H1 (cell line): ENCODE data around the gene TIAL1. TPM values are rescaled to one million over a fixed set of nuclear protein-coding genes. Genes with fewer than 3 reads are reported as not detected.
A peak's percentile ranks its signal among the peaks of the same experiment; 100 is the strongest.

Experiments
- CTCF ChIA-PET: fragments of 300-600 bp; sonication (Branson Sonifier 250); formaldehyde crosslinking; loops from one replicate; lab custom pipeline; 2021; ENCODE audit not compliant: partially characterized antibody; lab: Charles Lee
- POLR2A ChIA-PET: fragments of 300-600 bp; sonication (Branson Sonifier 250); formaldehyde crosslinking; loops from one replicate; lab custom pipeline; 2021; ENCODE audit warnings: inconsistent platforms; ENCODE audit not compliant: partially characterized antibody; lab: Charles Lee
- DNase-seq, 2 experiments: peaks; one replicate each; pipeline versions ENCODE4 v3.0.0 to v3.0.0-alpha.2; 2010 to 2022; ENCODE audit warnings: low spot score in 2 of 2, low read depth in 1 of 2, mixed read lengths in 1 of 2
- FAIRE-seq: peaks from 2 replicates; lab custom pipeline; 2011; peaks lifted over from hg19 to GRCh38; lab: Jason Lieb, UNC
- H2AFZ ChIP-seq: 2 replicates; pipeline ENCODE4 v1.8.1; 2012; ENCODE audit warnings: low read length, inconsistent platforms
- H2AK5ac ChIP-seq: 2 replicates; pipeline ENCODE4 v1.6.1; 2013; ENCODE audit warnings: low read depth, low read length
- H2BK120ac ChIP-seq: replicated peaks from 2 replicates; pipeline ENCODE3; 2013; ENCODE audit warnings: low read depth, low read length, inconsistent platforms
- H2BK12ac ChIP-seq: 2 replicates; pipeline ENCODE4 v1.6.1; 2013; ENCODE audit warnings: low read depth, low read length
- H2BK15ac ChIP-seq: 2 replicates; pipeline ENCODE4 v1.6.1; 2013; ENCODE audit warnings: low read length
- H2BK20ac ChIP-seq: 2 replicates; pipeline ENCODE4 v1.6.1; 2013; ENCODE audit warnings: low read length
- H2BK5ac ChIP-seq: 2 replicates; pipeline ENCODE4 v1.6.1; 2013; ENCODE audit warnings: low read depth, low read length
- H3K14ac ChIP-seq: 2 replicates; pipeline ENCODE4 v1.6.1; 2013; ENCODE audit warnings: inconsistent platforms; ENCODE audit not compliant: insufficient read length
- H3K18ac ChIP-seq: 2 replicates; pipeline ENCODE4 v1.6.1; 2013; ENCODE audit warnings: low read length; ENCODE audit errors: extremely low read depth
- H3K23ac ChIP-seq: 2 replicates; pipeline ENCODE4 v1.6.1; 2013; ENCODE audit warnings: inconsistent platforms; ENCODE audit not compliant: insufficient read length
- H3K23me2 ChIP-seq: 2 replicates; pipeline ENCODE4 v1.6.1; 2013; ENCODE audit warnings: low read depth, low read length
- H3K27ac ChIP-seq: 2 replicates; pipeline ENCODE4 v1.6.1; 2011; ENCODE audit warnings: low read depth, low read length, inconsistent platforms
- H3K27me3 ChIP-seq, 4 experiments: replicated peaks in 1 of 4; 1 replicate in 1 of 4; 2 replicates in 3 of 4; pipeline versions ENCODE4 v1.6.1 to v1.8.1; 2011 to 2013; ENCODE audit warnings: low read length in 3 of 4, mild to moderate bottlenecking in 3 of 4, inconsistent platforms in 2 of 4, mixed read lengths in 2 of 4, moderate library complexity in 1 of 4; ENCODE audit not compliant: control insufficient read depth in 3 of 4, insufficient read depth in 3 of 4; ENCODE audit errors: extremely low read depth in 1 of 4
- H3K36me3 ChIP-seq, 4 experiments: 2 replicates each; pipeline versions ENCODE4 v1.6.1 to v1.8.1; 2011 to 2013; ENCODE audit warnings: mild to moderate bottlenecking in 4 of 4, low read length in 3 of 4, moderate library complexity in 2 of 4, control low read depth in 1 of 4, inconsistent platforms in 1 of 4; ENCODE audit not compliant: insufficient read depth in 4 of 4, control insufficient read depth in 2 of 4
- H3K4ac ChIP-seq: replicated peaks from 2 replicates; pipeline ENCODE3; 2013; ENCODE audit warnings: low read length, low read depth, mixed read lengths, inconsistent platforms; ENCODE audit not compliant: insufficient read length
- H3K4me1 ChIP-seq, 4 experiments: replicated peaks in 1 of 4; 1 replicate in 1 of 4; 2 replicates in 3 of 4; pipeline versions ENCODE4 v1.6.1 to v1.8.1; 2011 to 2013; ENCODE audit warnings: low read length in 3 of 4, inconsistent platforms in 2 of 4, mixed read lengths in 1 of 4; ENCODE audit not compliant: insufficient read depth in 4 of 4, control insufficient read depth in 3 of 4
- H3K4me2 ChIP-seq, 2 experiments: 2 replicates each; pipeline versions ENCODE4 v1.6.1 to v1.8.1; 2011 to 2013; ENCODE audit warnings: low read depth in 2 of 2, low read length in 2 of 2, control low read depth in 1 of 2, inconsistent platforms in 1 of 2, mild to moderate bottlenecking in 1 of 2; ENCODE audit not compliant: insufficient read depth in 1 of 2
- H3K4me3 ChIP-seq, 4 experiments: fragments of 200-600, 300-600 bp in 1 of 4; sonication (generic), shearing (Covaris generic), sonication (Bioruptor Twin) in 1 of 4; 2 replicates each; pipeline versions ENCODE4 v1.5.1 to v1.8.1; 2011 to 2016; ENCODE audit warnings: low read length in 4 of 4, low read depth in 3 of 4, control low read depth in 2 of 4, inconsistent platforms in 2 of 4, mild to moderate bottlenecking in 2 of 4, mixed read lengths in 1 of 4, moderate library complexity in 1 of 4; ENCODE audit not compliant: insufficient read depth in 2 of 4; ENCODE audit errors: extremely low read depth in 1 of 4
- H3K56ac ChIP-seq: replicated peaks from 2 replicates; pipeline ENCODE3; 2013; ENCODE audit warnings: low read depth, mild to moderate bottlenecking, mixed read lengths, low read length, inconsistent platforms; ENCODE audit not compliant: insufficient read length
- H3K79me1 ChIP-seq: 2 replicates; pipeline ENCODE4 v1.6.1; 2013; ENCODE audit warnings: low read depth, low read length, control low read depth
- H3K79me2 ChIP-seq, 2 experiments: 2 replicates each; pipeline versions ENCODE4 v1.6.1 to v1.8.1; 2012 to 2013; ENCODE audit warnings: low read length in 2 of 2, mild to moderate bottlenecking in 2 of 2, inconsistent platforms in 1 of 2; ENCODE audit not compliant: insufficient read depth in 2 of 2, control insufficient read depth in 1 of 2
- H3K9ac ChIP-seq, 4 experiments: replicated peaks in 1 of 4; 1 replicate in 1 of 4; 2 replicates in 3 of 4; pipeline versions ENCODE4 v1.6.1 to v1.8.1; 2011 to 2013; ENCODE audit warnings: low read depth in 3 of 4, low read length in 3 of 4, control low read depth in 2 of 4, mild to moderate bottlenecking in 2 of 4, moderate library complexity in 2 of 4, inconsistent platforms in 1 of 4; ENCODE audit errors: extremely low read depth in 1 of 4
- H3K9me3 ChIP-seq, 2 experiments: 2 replicates each; pipeline versions ENCODE4 v1.6.1 to v1.8.1; 2012 to 2013; ENCODE audit warnings: mild to moderate bottlenecking in 2 of 2, moderate library complexity in 2 of 2, control low read depth in 1 of 2, inconsistent platforms in 1 of 2, low read depth in 1 of 2, low read length in 1 of 2, mixed read lengths in 1 of 2; ENCODE audit not compliant: insufficient read depth in 2 of 2
- H4K20me1 ChIP-seq, 2 experiments: replicated peaks in 1 of 2; 2 replicates each; pipeline versions ENCODE3 to v1.8.1; 2011 to 2013; ENCODE audit warnings: inconsistent platforms in 2 of 2, low read length in 2 of 2, mild to moderate bottlenecking in 1 of 2; ENCODE audit not compliant: insufficient read depth in 2 of 2, control insufficient read depth in 1 of 2
- H4K5ac ChIP-seq: 2 replicates; pipeline ENCODE4 v1.6.1; 2013; ENCODE audit warnings: low read length, low read depth, mixed read lengths, inconsistent platforms; ENCODE audit not compliant: insufficient read length
- H4K8ac ChIP-seq: 2 replicates; pipeline ENCODE4 v1.8.0; 2013; ENCODE audit warnings: mild to moderate bottlenecking, moderate library complexity, low read length, inconsistent platforms; ENCODE audit not compliant: insufficient read depth; ENCODE audit errors: extremely low read depth
- H4K91ac ChIP-seq: replicated peaks from 2 replicates; pipeline ENCODE3; 2013; ENCODE audit warnings: low read length, mixed read lengths, inconsistent platforms; ENCODE audit not compliant: insufficient read length
- ATF3 ChIP-seq: IDR thresholded peaks from 2 replicates; pipeline ENCODE4 v1.6.1; 2011; ENCODE audit warnings: low read depth, mild to moderate bottlenecking, low read length; ENCODE audit not compliant: insufficient read depth
- CTCF ChIP-seq, 3 experiments: IDR thresholded peaks; 1 replicate in 2 of 3; 2 replicates in 1 of 3; pipeline versions ENCODE4 v1.5.1 to v1.6.1; 2011; ENCODE audit warnings: low read length in 3 of 3, mild to moderate bottlenecking in 3 of 3, inconsistent platforms in 2 of 3, low read depth in 1 of 3, moderate library complexity in 1 of 3; ENCODE audit not compliant: insufficient read depth in 1 of 3; ENCODE audit errors: control extremely low read depth in 1 of 3
- E2F6 ChIP-seq: IDR thresholded peaks from 2 replicates; pipeline ENCODE4 v1.6.1; 2012; ENCODE audit warnings: inconsistent platforms
- KDM5A ChIP-seq: fragments of 200-600 bp; IDR thresholded peaks from 2 replicates; pipeline ENCODE4 v1.7.1; 2012; ENCODE audit warnings: mild to moderate bottlenecking, low read length, inconsistent platforms, mixed read lengths
- RAD21 ChIP-seq, 2 experiments: IDR thresholded peaks in 1 of 2; conservative IDR thresholded peaks in 1 of 2; 2 replicates each; pipeline ENCODE4 v1.6.1; 2011; ENCODE audit warnings: low read depth in 2 of 2, low read length in 2 of 2, improper control_type of control experiment in 1 of 2, inconsistent platforms in 1 of 2, mild to moderate bottlenecking in 1 of 2, moderate library complexity in 1 of 2
- WGBS, 2 experiments: shearing (Covaris generic) in 1 of 2; methylation state at CpG; one replicate each; pipeline versions ENCODE4 v1.1.6 to v1.1.7; 2013 to 2015; ENCODE audit warnings: low lambda C conversion rate in 2 of 2, mixed read lengths in 2 of 2, inconsistent platforms in 1 of 2, low coverage in 1 of 2, missing lambda C conversion rate in 1 of 2; ENCODE audit not compliant: insufficient replicate concordance in 2 of 2, insufficient coverage in 1 of 2, insufficient read length in 1 of 2; ENCODE audit errors: extremely low coverage in 1 of 2, missing lambda C conversion rate in 1 of 2; 5-methylcytosine and 5-hydroxymethylcytosine counted together
- polyA plus RNA-seq, 7 experiments: library from polyadenylated mRNA; depleted of rRNA in 3 of 7; stranded (reverse) in 5 of 7; unstranded in 2 of 7; fragments of >200 nt in 5 of 7; fragments of 200-250 nt in 2 of 7; gene quantifications; 1 replicate in 5 of 7; 2 replicates in 1 of 7; 4 replicates in 1 of 7; pipeline versions ENCODE4 v1.2.1 to v1.2.3, GENCODE V29; 2011 to 2013; ENCODE audit warnings: missing spikeins in 2 of 7, mixed read lengths in 2 of 7
- total RNA-seq: library from RNA; stranded (reverse); fragmentation: NEBNext Ultra II Directional; extraction: Animal tissue kit (Norgen Biotek cat#: 25700); gene quantifications from 2 replicates; pipeline ENCODE4 v1.2.1, GENCODE V29; 2021

Gene TIAL1
- total and polyA plus RNA-seq, 2 of the 8 experiments (the other 6 are each of a cell fraction or from before 2014, with no cell fraction given) = 50.4 to 166 TPM

- Histone ChIP-seq H4K5ac (no peak overlapping the region), H2BK5ac (no peak overlapping the region), H3K36me3 (no peaks in the 10 kb centered on the region), H2AFZ (no peak overlapping the region), H3K14ac (no peak overlapping the region), H2BK15ac (no peak overlapping the region), H3K4me2 (no peak overlapping the region), H3K56ac (no peak overlapping the region), H2BK20ac (no peak overlapping the region), H2BK12ac (no peak overlapping the region), H4K20me1 (no peaks in the 10 kb centered on the region), H3K4me3 (no peak overlapping the region), H3K27me3 (no peaks in the 10 kb centered on the region), H3K79me1 (no peaks in the 10 kb centered on the region), H3K79me2 (no peaks in the 10 kb centered on the region), H3K23ac (no peak overlapping the region), H3K4me1 (no peaks in the 10 kb centered on the region; a peak in 1 of 7 replicates), H2AK5ac (no peak overlapping the region), H3K9ac (no peak overlapping the region; a peak in 1 of 7 replicates), H4K8ac (no peak overlapping the region; the same call in 1 of the 2 replicates), H3K18ac (no peak overlapping the region), H3K27ac (no peak overlapping the region), H3K9me3 (no peaks in the 10 kb centered on the region), H2BK120ac (no peak overlapping the region), H3K4ac (no peak overlapping the region), H3K23me2 (no peaks in the 10 kb centered on the region), H4K91ac (no peak overlapping the region)
- ChIA-PET CTCF (interaction anchor here (0.5 to 1.5 kb wide), 9 partner anchors 9 to 549 kb away, joined by 3 to 6 read pairs (median 3); no protein-coding TSS in a partner anchor), POLR2A (interaction anchor here (1.7 kb wide), 1 partner anchor 348 kb away, joined by 3 read pairs; no protein-coding TSS in a partner anchor)
- TF ChIP-seq ATF3 (no peak), RAD21 (IDR thresholded peaks at IDR 0.05 in 1 of 2, conservative IDR thresholded peaks at IDR 0.05 in 1 of 2; ENCODE audit: low read depth in 2 of 2, low read length in 2 of 2) (peak in 1 of 2 experiments; percentile 30; a peak in 2 of 4 replicates), KDM5A (no peak), E2F6 (0 out of 2 replicates have a peak, but pooled peaks have one; percentile 21), CTCF (IDR thresholded peaks at IDR 0.05; ENCODE audit: control extremely low read depth in 1 of 3, insufficient read depth in 1 of 3, low read depth in 1 of 3, low read length in 3 of 3) (peak; percentile 33 to 63 (median 46); a peak in 3 of 4 replicates)
- 80% methylated on average over 18 of the region's 18 CpGs; no CpG with 5 or more reads in 1 of the 2 experiments for WGBS, 2 experiments
- FAIRE-seq = no peak
- DNase-seq = no peak
These were observed 69.9 kb downstream of the TIAL1 start for GRCh38 chr10:119526621-119527592.
